ENCODE measurements around the gene FOXP1.

- TF ChIP-seq CTCF (IDR thresholded peaks at IDR 0.05) (no peak), EP300 (IDR thresholded peaks at IDR 0.05) (no peak)
These were observed 279.8 kb downstream of the FOXP1 start for GRCh38 chr3:71303627-71304200.
